Chondrocyte (in vitro differentiated cells): ENCODE measurements around the gene TRIM8. TPM values are rescaled to one million over a fixed set of nuclear protein-coding genes. Genes with fewer than 3 reads are reported as not detected.
A peak's percentile ranks its signal among the peaks of the same experiment; 100 is the strongest.
"Not testable (repeated sequence)": the region's sequence is repeated elsewhere in the genome, so short reads cannot be mapped to it uniquely, and the experiment has no call there.

Experiments
- DNase-seq: peaks from one replicate; pipeline ENCODE4 v3.0.0; 2021; ENCODE audit warnings: mixed read lengths, low spot score
- H3K27ac Mint-ChIP-seq: one replicate; pipeline ENCODE4 v1.8.0; 2021; ENCODE audit warnings: mild to moderate bottlenecking, moderate library complexity, mixed read lengths; ENCODE audit not compliant: unreplicated experiment
- H3K27me3 Mint-ChIP-seq: 2 replicates; pipeline ENCODE4 v1.8.0; 2021; ENCODE audit warnings: low read depth, mixed read lengths
- H3K36me3 Mint-ChIP-seq: 2 replicates; pipeline ENCODE4 v1.8.0; 2021; ENCODE audit warnings: low read depth, mixed read lengths
- H3K4me1 Mint-ChIP-seq: 2 replicates; pipeline ENCODE4 v1.8.0; 2021; ENCODE audit warnings: low read depth, mild to moderate bottlenecking, mixed read lengths
- H3K4me3 Mint-ChIP-seq: one replicate; pipeline ENCODE4 v1.8.0; 2021; ENCODE audit warnings: mild to moderate bottlenecking, moderate library complexity, mixed read lengths; ENCODE audit not compliant: unreplicated experiment
- H3K9me3 Mint-ChIP-seq: 2 replicates; pipeline ENCODE4 v1.8.0; 2021; ENCODE audit warnings: low read depth, mixed read lengths
- CTCF ChIP-seq: fragments of 200-600 bp; sonication (generic); IDR thresholded peaks from 2 replicates; pipeline ENCODE4 v1.5.0; 2021; ENCODE audit warnings: antibody characterized with exemption, mild to moderate bottlenecking, moderate library complexity
- total RNA-seq: library from RNA; stranded (reverse); gene quantifications from 3 replicates; pipeline ENCODE4 v1.2.1, GENCODE V29; 2021

TRIM8 gene
- total RNA-seq, 1 donor from 2014 or later, result 66.8 TPM

GRCh38 chr10:102691285-102692066 lies 47.2 kb downstream of the TRIM8 start:
- Mint-ChIP-seq H3K27ac (no peak overlapping the region), H3K36me3 (peaks cover 5% of the 10 kb centered on the region), H3K9me3 (no peaks in the 10 kb centered on the region), H3K27me3 (no peaks in the 10 kb centered on the region), H3K4me3 (no peak overlapping the region), H3K4me1 (no peaks in the 10 kb centered on the region)
- no peak for TF ChIP-seq CTCF
- no peak for DNase-seq

- not testable (repeated sequence) for H3K27me3 Mint-ChIP-seq, H3K4me1 Mint-ChIP-seq, DNase-seq, H3K27ac Mint-ChIP-seq, H3K9me3 Mint-ChIP-seq, H3K4me3 Mint-ChIP-seq
- H3K36me3 Mint-ChIP-seq, result peaks cover 22% of the 10 kb centered on the region
These were observed 51.1 kb downstream of the TRIM8 start for GRCh38 chr10:102695401-102695800.

DNA sequence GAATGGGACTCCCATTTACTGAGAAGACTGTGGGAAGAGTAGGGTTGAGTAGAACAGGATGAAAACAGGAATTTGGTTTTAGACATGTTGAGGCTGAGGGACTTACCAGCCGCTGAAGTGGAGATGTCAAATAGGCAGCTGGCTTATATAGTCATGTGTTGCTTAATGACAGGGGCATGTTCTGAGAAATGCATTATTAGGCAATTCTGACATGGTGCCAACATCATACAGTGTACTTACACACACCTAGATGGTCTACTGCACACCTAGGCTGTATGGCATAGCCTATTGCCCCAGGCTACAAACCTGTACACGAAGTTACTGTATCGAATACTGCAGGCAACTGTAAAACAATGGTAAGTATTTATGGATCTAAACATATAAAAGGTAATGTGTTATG lies 52.5 kb downstream of the TRIM8 start:
- H3K27ac Mint-ChIP-seq, result no peak overlapping the region
- peaks cover 22% of the 10 kb centered on the region for H3K36me3 Mint-ChIP-seq
- no peaks in the 10 kb centered on the region for H3K27me3 Mint-ChIP-seq
- no peak for DNase-seq
- H3K4me1 Mint-ChIP-seq, result peaks cover 5% of the 10 kb centered on the region
- no peak for TF ChIP-seq CTCF
- no peak overlapping the region for H3K4me3 Mint-ChIP-seq
- no peaks in the 10 kb centered on the region for H3K9me3 Mint-ChIP-seq

DNA sequence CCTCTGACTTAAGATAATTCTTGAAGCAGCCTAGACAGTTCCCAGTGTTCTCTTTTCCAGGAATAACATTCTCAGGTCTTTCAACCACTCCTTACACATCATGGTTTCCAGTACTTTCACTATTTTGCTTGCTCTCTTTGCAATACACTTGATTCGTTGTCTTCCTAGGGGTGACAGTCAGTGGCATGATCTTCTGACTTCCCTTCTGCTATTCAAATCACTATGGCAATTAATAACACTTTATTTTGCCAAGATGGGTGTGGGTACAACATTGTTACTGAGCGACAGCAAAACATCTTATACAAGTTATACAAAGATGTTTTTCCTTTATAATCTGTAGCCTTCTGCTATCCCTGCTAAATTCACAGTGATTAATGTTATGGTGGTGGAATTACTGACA lies 54.6 kb downstream of the TRIM8 start:
- H3K4me3 Mint-ChIP-seq, result no peak overlapping the region
- peaks cover 22% of the 10 kb centered on the region for H3K36me3 Mint-ChIP-seq
- no peaks in the 10 kb centered on the region for H3K9me3 Mint-ChIP-seq
- no peaks in the 10 kb centered on the region for H3K27me3 Mint-ChIP-seq
- TF ChIP-seq CTCF, result no peak
- H3K4me1 Mint-ChIP-seq, result peaks cover 5% of the 10 kb centered on the region
- no peak overlapping the region for H3K27ac Mint-ChIP-seq
- DNase-seq, result no peak

GRCh38 chr10:102701272-102701671 lies 57.0 kb downstream of the TRIM8 start:
- no peaks in the 10 kb centered on the region for H3K9me3 Mint-ChIP-seq
- TF ChIP-seq CTCF, result no peak
- H3K4me3 Mint-ChIP-seq, result no peak overlapping the region
- peaks cover 17% of the 10 kb centered on the region for H3K4me1 Mint-ChIP-seq
- no peaks in the 10 kb centered on the region for H3K27me3 Mint-ChIP-seq
- H3K36me3 Mint-ChIP-seq, result peaks cover 22% of the 10 kb centered on the region
- peak overlapping the region; percentile 5 for H3K27ac Mint-ChIP-seq
- DNase-seq, result no peak

DNA sequence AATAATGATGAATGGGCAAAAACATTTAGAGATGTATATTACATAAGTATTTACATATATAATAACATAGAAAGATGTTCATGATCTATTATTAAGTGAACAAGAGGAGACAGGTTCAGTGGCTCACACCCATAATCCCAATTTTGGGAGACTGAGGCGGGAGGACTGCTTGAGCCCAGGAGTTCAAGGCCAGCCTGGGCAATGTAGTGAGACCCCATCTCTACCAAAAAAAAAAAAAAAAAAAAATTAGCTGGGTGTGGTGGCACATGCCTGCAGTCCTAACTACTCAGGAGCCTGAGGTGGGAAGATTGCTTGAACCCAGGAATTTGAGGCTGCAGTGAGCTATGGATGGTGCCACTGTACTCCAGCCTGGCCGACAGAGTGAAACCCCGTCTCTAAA lies 57.5 kb downstream of the TRIM8 start:
- Mint-ChIP-seq H3K4me1 (peaks cover 17% of the 10 kb centered on the region), H3K27me3 (no peaks in the 10 kb centered on the region), H3K36me3 (peaks cover 19% of the 10 kb centered on the region), H3K4me3 (no peak overlapping the region), H3K27ac (no peak overlapping the region), H3K9me3 (no peaks in the 10 kb centered on the region)
- no peak for TF ChIP-seq CTCF
- DNase-seq, result no peak
